Embryonic facial prominence (tissue), 1 donor: Measurements from ENCODE around the gene B3GALT6.

Experiments used
- DNase-seq: peaks from one replicate; pipeline ENCODE4 v3.0.0-alpha.2; 2016; ENCODE audit errors: extremely low spot score

The B3GALT6 gene

GRCh38 chr1:1200876-1201810, 30.9 kb upstream of the B3GALT6 start:
- DNase-seq, result no peak

GRCh38 chr1:1202831-1203560, 29.0 kb upstream of the B3GALT6 start:
- DNase-seq, result no peak

- DNase-seq, result no peak
Observed at GRCh38 chr1:1203561-1204424, 28.2 kb upstream of the B3GALT6 start.

- DNase-seq, result no peak
Observed at GRCh38 chr1:1204425-1204920, 27.6 kb upstream of the B3GALT6 start.

- DNase-seq, result no peak
Observed at GRCh38 chr1:1204998-1205768, 26.9 kb upstream of the B3GALT6 start.

GRCh38 chr1:1205769-1206375, 26.2 kb upstream of the B3GALT6 start:
- DNase-seq, result no peak

- no peak for DNase-seq
Observed at GRCh38 chr1:1206376-1206965, 25.6 kb upstream of the B3GALT6 start, which contains the start of gene TNFRSF18. TNFRSF18 (minus strand) TSS chr1:1206592; CDS start chr1:1206571, 21 bp downstream.

GRCh38 chr1:1206966-1207531, 25.0 kb upstream of the B3GALT6 start:
- no peak for DNase-seq

GRCh38 chr1:1207571-1207892, 24.5 kb upstream of the B3GALT6 start:
- DNase-seq, result no peak

GRCh38 chr1:1208713-1209433, 23.2 kb upstream of the B3GALT6 start:
- DNase-seq, result no peak

- no peak for DNase-seq
Observed at GRCh38 chr1:1210726-1211540, 21.1 kb upstream of the B3GALT6 start.

- no peak for DNase-seq
Observed at GRCh38 chr1:1211541-1212441, 20.2 kb upstream of the B3GALT6 start.

GRCh38 chr1:1212780-1213344, 19.2 kb upstream of the B3GALT6 start:
- DNase-seq, result no peak

GRCh38 chr1:1213345-1214265, 18.4 kb upstream of the B3GALT6 start, which contains the start of gene TNFRSF4:
TNFRSF4 (minus strand) TSS chr1:1214153; CDS start chr1:1214127, 26 bp downstream.
- DNase-seq, result no peak

GRCh38 chr1:1215080-1215676, 16.9 kb upstream of the B3GALT6 start:
- no peak for DNase-seq
